K562 (cell line): ENCODE data around the gene KLRC4. TPM values are rescaled to one million over a fixed set of nuclear protein-coding genes. Genes with fewer than 3 reads are reported as not detected.

Experiments
- ATAC-seq: fragments of 200-7000 bp; cut with Tn5 transposase; 3 replicates; pipeline ENCODE4 v1.9.1; 2020; ENCODE audit warnings: moderate library complexity
- BruUV-seq: library from RNA; stranded (reverse); fragments of 400-500 nt; replicated peaks from 2 replicates; lab custom pipeline; 2021; lab: Mats Ljungman, UMichigan
- CTCF ChIA-PET: fragments of 300-600 bp; formaldehyde crosslinking; extraction: SDS; loops from one replicate; lab custom pipeline; 2021; ENCODE audit warnings: low intra/inter-chr PET ratio; lab: Yijun Ruan, JAX
- POLR2A ChIA-PET: fragments of 300-600, 350-650 bp; sonication (Branson Sonifier 250); formaldehyde crosslinking; extraction: SDS; loops from one replicate; lab custom pipeline; 2021; ENCODE audit warnings: antibody characterized with exemption, inconsistent platforms; lab: Yijun Ruan, JAX
- DNase-seq, 4 experiments: peaks; one replicate each; pipeline versions ENCODE4 v3.0.0 to v3.0.0-alpha.2; 2011 to 2018; ENCODE audit warnings: low spot score in 3 of 4, mixed read lengths in 3 of 4; ENCODE audit errors: extremely low read depth in 1 of 4
- FAIRE-seq: peaks from 2 replicates; lab custom pipeline; 2011; peaks lifted over from hg19 to GRCh38; lab: Jason Lieb, UNC
- H2AFZ ChIP-seq: 2 replicates; pipeline ENCODE4 v1.6.0; 2011; ENCODE audit warnings: low read depth, low read length, control low read depth, inconsistent platforms
- H3K27ac ChIP-seq: fragments of 200-600 bp; 3 replicates; pipeline ENCODE4 v1.8.0; 2011; ENCODE audit warnings: low read depth, mild to moderate bottlenecking, control low read depth, inconsistent platforms, low read length, moderate library complexity, mixed read lengths; ENCODE audit errors: extremely low read depth
- H3K27me3 ChIP-seq, 2 experiments: fragments of 300-600 bp in 1 of 2; 2 replicates in 1 of 2; 3 replicates in 1 of 2; pipeline versions ENCODE4 v1.6.0 to v1.8.0; 2011; ENCODE audit warnings: inconsistent platforms in 2 of 2, low read length in 2 of 2, mild to moderate bottlenecking in 1 of 2, mixed read lengths in 1 of 2, moderate library complexity in 1 of 2; ENCODE audit not compliant: control insufficient read depth in 2 of 2, insufficient read depth in 2 of 2
- H3K36me3 ChIP-seq: fragments of 300-600 bp; 3 replicates; pipeline ENCODE4 v1.8.0; 2011; ENCODE audit warnings: mild to moderate bottlenecking, low read length, inconsistent platforms; ENCODE audit not compliant: control insufficient read depth, insufficient read depth
- H3K4me1 ChIP-seq, 2 experiments: fragments of 200-600 bp in 1 of 2; replicated peaks in 1 of 2; 2 replicates in 1 of 2; 3 replicates in 1 of 2; pipeline versions ENCODE4 v1.5.1 to v1.8.0; 2011; ENCODE audit warnings: inconsistent platforms in 2 of 2, low read length in 2 of 2, mild to moderate bottlenecking in 1 of 2, mixed read lengths in 1 of 2, moderate library complexity in 1 of 2; ENCODE audit not compliant: control insufficient read depth in 2 of 2, insufficient read depth in 2 of 2
- H3K4me2 ChIP-seq: 2 replicates; pipeline ENCODE4 v1.6.1; 2011; ENCODE audit warnings: low read length, control low read depth, inconsistent platforms, mixed read lengths; ENCODE audit not compliant: insufficient read depth
- H3K4me3 ChIP-seq: fragments of 200-600 bp; sonication (generic), shearing (Covaris generic); 2 replicates; pipeline ENCODE4 v1.5.1; 2016; ENCODE audit warnings: control low read depth, inconsistent platforms
- H3K79me2 ChIP-seq: fragments of 200-600 bp; 3 replicates; pipeline ENCODE4 v1.8.0; 2011; ENCODE audit warnings: low read length, inconsistent platforms; ENCODE audit not compliant: control insufficient read depth, insufficient read depth
- H3K9ac ChIP-seq, 2 experiments: 2 replicates each; pipeline versions ENCODE4 v1.6.0 to v1.6.1; 2011; ENCODE audit warnings: low read depth in 2 of 2, low read length in 2 of 2, control low read depth in 1 of 2, inconsistent platforms in 1 of 2, mild to moderate bottlenecking in 1 of 2, mixed read lengths in 1 of 2; ENCODE audit not compliant: insufficient read depth in 1 of 2
- H3K9me1 ChIP-seq: one replicate; pipeline ENCODE4 v1.6.0; 2011; ENCODE audit warnings: inconsistent platforms, mild to moderate bottlenecking, low read length, moderate library complexity; ENCODE audit not compliant: control insufficient read depth, insufficient read depth
- H3K9me3 ChIP-seq: replicated peaks from 2 replicates; pipeline ENCODE4 v1.5.1; 2011; ENCODE audit warnings: low read depth, low read length, inconsistent platforms; ENCODE audit not compliant: control insufficient read depth, insufficient read depth
- H4K20me1 ChIP-seq: replicated peaks from 2 replicates; pipeline ENCODE4 v1.6.1; 2011; ENCODE audit warnings: low read length, inconsistent platforms, mixed read lengths; ENCODE audit not compliant: control insufficient read depth, insufficient read depth
- ATF2 ChIP-seq: sonication (generic); formaldehyde crosslinking; IDR thresholded peaks from 2 replicates; pipeline ENCODE4 v1.8.1; 2022; ENCODE audit warnings: missing genetic modification reagents
- PURB ChIP-seq: sonication (generic); formaldehyde crosslinking; IDR thresholded peaks from 2 replicates; pipeline ENCODE4 v1.9.0; 2021; ENCODE audit warnings: low read depth, mild to moderate bottlenecking, missing genetic modification reagents
- TRIM28 ChIP-seq: fragments of 450-650 bp; IDR thresholded peaks from 2 replicates; pipeline ENCODE4 v1.6.1; 2017
- ZNF695 ChIP-seq: fragments of 450-650 bp; formaldehyde crosslinking; IDR thresholded peaks from 2 replicates; pipeline ENCODE4 v1.4.0; 2020; ENCODE audit warnings: mild to moderate bottlenecking, moderate library complexity
- ZNF764 ChIP-seq: fragments of 250-450 bp; sonication (Bioruptor Pico); IDR thresholded peaks from 2 replicates; pipeline ENCODE4 v1.4.0; 2020; ENCODE audit warnings: low read depth, mild to moderate bottlenecking, moderate library complexity
- WGBS: fragments of 100-300 bp; shearing (Covaris generic); methylation state at CpG from one replicate; pipeline ENCODE4 v1.1.6; 2016; ENCODE audit warnings: low coverage, mixed read lengths; ENCODE audit not compliant: insufficient coverage; ENCODE audit errors: missing lambda C conversion rate; 5-methylcytosine and 5-hydroxymethylcytosine counted together
- in situ Hi-C: fragments of 300-500 bp; cut with MboI; formaldehyde crosslinking; loops from 4 replicates; pipeline ENCODE4 v1.15.0; 2018; ENCODE audit warnings: inconsistent platforms, mixed read lengths
- intact Hi-C: fragments of 100-400 bp; cut with micrococcal nuclease; formaldehyde crosslinking; loops from 2 replicates; pipeline ENCODE4 v1.14.2; 2022
- polyA plus RNA-seq, 8 experiments: library from polyadenylated mRNA; depleted of rRNA in 4 of 8; stranded (reverse) in 5 of 8; unstranded in 3 of 8; fragments of >200 nt; fragmentation: Nextera tagmentation in 2 of 8; fragmentation: Illumina TruSeq in 1 of 8; extraction: Ambion mirVana in 2 of 8; extraction: Trizol in 1 of 8; gene quantifications; 2 replicates each; pipeline versions ENCODE4 v1.2.1 to v1.2.3, GENCODE V29; 2011 to 2014; ENCODE audit warnings: inconsistent platforms in 1 of 8, missing spikeins in 1 of 8
- total RNA-seq, 7 experiments: library from RNA; depleted of rRNA in 6 of 7; stranded (reverse); fragments of >200 nt in 6 of 7; fragmentation: Illumina TruSeq in 2 of 7; extraction: Trizol in 2 of 7; gene quantifications; 2 replicates each; pipeline versions ENCODE4 v1.2.1 to v1.2.3, GENCODE V29; 2011 to 2021; ENCODE audit warnings: low replicate concordance in 1 of 7
- TF ChIP-seq, protein P1 (sequence below): fragments of 450-650 bp; IDR thresholded peaks from 2 replicates; pipeline ENCODE4 v1.6.1; 2018; ENCODE audit warnings: mild to moderate bottlenecking, low read depth; ENCODE audit not compliant: partially characterized antibody

KLRC4 gene
- total and polyA plus RNA-seq, 9 of the 15 experiments (the other 6 are each of a cell fraction or from before 2014, with no cell fraction given) = 0.17 TPM; not detected in 8

GRCh38 chr12:10456856-10457255 is 47.3 kb upstream of the KLRC4 start:
- Histone ChIP-seq H3K36me3 (no peaks in the 10 kb centered on the region), H3K9me3 (no peaks in the 10 kb centered on the region; the same call in 1 of the 2 replicates), H3K4me1 (no peaks in the 10 kb centered on the region), H3K9ac (no peak overlapping the region), H3K4me3 (no peak overlapping the region), H2AFZ (no peak overlapping the region), H3K4me2 (no peak overlapping the region), H3K27ac (no peak overlapping the region), H4K20me1 (no peaks in the 10 kb centered on the region), H3K9me1 (no peaks in the 10 kb centered on the region), H3K79me2 (no peaks in the 10 kb centered on the region), H3K27me3 (no peaks in the 10 kb centered on the region)
- intact Hi-C loops (no loop called here), in situ Hi-C loops (loop anchor here (5.0 kb wide), 1 partner anchor 50 kb away; the partner anchor contains the start of gene KLRC4)
- ATAC-seq (no peak), DNase-seq (no peak), FAIRE-seq (no peak)
- ChIA-PET POLR2A (no interaction called here), CTCF (no interaction called here)
- TF ChIP-seq ATF2 (CRISPR knock-in tag) = no peak
- BruUV-seq = no TSS peak
- 11% methylated on average over 2 of the region's 2 CpGs for WGBS

GRCh38 chr12:10455766-10456165 is 46.2 kb upstream of the KLRC4 start:
- 0% methylated on average over 1 of the region's 1 CpG for WGBS
- intact Hi-C loops = no loop called here

More at GRCh38 chr12:10455766-10456165, 46.2 kb upstream of the KLRC4 start:
- no peaks in the 10 kb centered on the region for H3K9me1 ChIP-seq
- CTCF ChIA-PET = no interaction called here
- no peak for FAIRE-seq
- H3K36me3 ChIP-seq = no peaks in the 10 kb centered on the region
- no peak overlapping the region for H3K27ac ChIP-seq
- no peak overlapping the region for H3K4me3 ChIP-seq
- H3K9me3 ChIP-seq = no peaks in the 10 kb centered on the region; the same call in 1 of the 2 replicates
- no TSS peak for BruUV-seq
- POLR2A ChIA-PET = no interaction called here
- no peak overlapping the region for H3K9ac ChIP-seq
- in situ Hi-C loops = loop anchor here (5.0 kb wide), 1 partner anchor 48 kb away; the partner anchor contains the start of gene KLRC4
- no peak for DNase-seq
- H3K4me1 ChIP-seq = no peaks in the 10 kb centered on the region
- H4K20me1 ChIP-seq = no peaks in the 10 kb centered on the region
- no peak for ATAC-seq
- no peaks in the 10 kb centered on the region for H3K79me2 ChIP-seq
- TF ChIP-seq ZNF695 (no peak), PURB (no peak), ZNF764 (CRISPR knock-in tag) (no peak), TRIM28 (peak; percentile 55; the same call in 1 of the 2 replicates)
- TF ChIP-seq, protein P1, sequence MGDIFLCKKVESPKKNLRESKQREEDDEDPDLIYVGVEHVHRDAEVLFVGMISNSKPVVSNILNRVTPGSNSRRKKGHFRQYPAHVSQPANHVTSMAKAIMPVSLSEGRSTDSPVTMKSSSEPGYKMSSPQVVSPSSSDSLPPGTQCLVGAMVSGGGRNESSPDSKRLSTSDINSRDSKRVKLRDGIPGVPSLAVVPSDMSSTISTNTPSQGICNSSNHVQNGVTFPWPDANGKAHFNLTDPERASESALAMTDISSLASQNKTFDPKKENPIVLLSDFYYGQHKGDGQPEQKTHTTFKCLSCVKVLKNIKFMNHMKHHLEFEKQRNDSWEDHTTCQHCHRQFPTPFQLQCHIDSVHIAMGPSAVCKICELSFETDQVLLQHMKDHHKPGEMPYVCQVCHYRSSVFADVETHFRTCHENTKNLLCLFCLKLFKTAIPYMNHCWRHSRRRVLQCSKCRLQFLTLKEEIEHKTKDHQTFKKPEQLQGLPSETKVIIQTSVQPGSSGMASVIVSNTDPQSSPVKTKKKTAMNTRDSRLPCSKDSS = peak; percentile 18
- no peaks in the 10 kb centered on the region for H3K27me3 ChIP-seq
- no peak overlapping the region for H2AFZ ChIP-seq
- H3K4me2 ChIP-seq = no peak overlapping the region
